HFFc6 (cell line): Measurements from ENCODE around the gene GASK1A. TPM values are rescaled to one million over a fixed set of nuclear protein-coding genes. Genes with fewer than 3 reads are reported as not detected.
"Not testable (repeated sequence)": the region's sequence is repeated elsewhere in the genome, so short reads cannot be mapped to it uniquely, and the experiment has no call there.

Experiments
- DNase-seq: peaks from one replicate; pipeline ENCODE4 v3.0.0-alpha.2; 2018
- H3K27ac Mint-ChIP-seq: 2 replicates; pipeline ENCODE4 v1.8.0; 2020; ENCODE audit warnings: mild to moderate bottlenecking, mixed read lengths
- H3K27me3 Mint-ChIP-seq: 2 replicates; pipeline ENCODE4 v1.8.0; 2021; ENCODE audit warnings: mild to moderate bottlenecking, moderate library complexity, mixed read lengths; ENCODE audit not compliant: insufficient read depth
- H3K36me3 Mint-ChIP-seq: 2 replicates; pipeline ENCODE4 v1.8.0; 2021; ENCODE audit warnings: low read depth, mixed read lengths
- H3K4me1 Mint-ChIP-seq: 2 replicates; pipeline ENCODE4 v1.8.0; 2020; ENCODE audit warnings: low read depth, mixed read lengths
- H3K4me3 Mint-ChIP-seq: 2 replicates; pipeline ENCODE4 v1.8.0; 2020; ENCODE audit warnings: mild to moderate bottlenecking, moderate library complexity, mixed read lengths
- H3K9me3 Mint-ChIP-seq: 2 replicates; pipeline ENCODE4 v1.8.0; 2020; ENCODE audit warnings: mild to moderate bottlenecking, mixed read lengths
- CTCF ChIP-seq: fragments of 200-600 bp; sonication (generic); IDR thresholded peaks from 2 replicates; pipeline ENCODE4 v1.5.0; 2021; ENCODE audit warnings: antibody characterized with exemption, mild to moderate bottlenecking
- total RNA-seq, 6 experiments: library from RNA; stranded (reverse); fragmentation: NEBNext Ultra II Directional; extraction: Animal tissue kit (Norgen Biotek cat#: 25700); gene quantifications; 2 replicates in 1 of 6; 3 replicates in 5 of 6; pipeline ENCODE4 v1.2.3, GENCODE V29; 2021

GASK1A gene
- total RNA-seq, 6 experiments from 2014 or later = not detected

- Mint-ChIP-seq H3K27me3 (peaks cover 8% of the 10 kb centered on the region; the same call in 1 of the 2 replicates), H3K9me3 (peaks cover 6% of the 10 kb centered on the region; the same call in 1 of the 2 replicates), H3K27ac (no peak overlapping the region), H3K4me3 (no peak overlapping the region), H3K4me1 (no peaks in the 10 kb centered on the region), H3K36me3 (no peaks in the 10 kb centered on the region; the same call in 1 of the 2 replicates)
- no peak for DNase-seq
- TF ChIP-seq CTCF = no peak
These were observed 64.7 kb downstream of the GASK1A start for GRCh38 chr3:43043793-43044192.

- H3K4me3 Mint-ChIP-seq, H3K27ac Mint-ChIP-seq, DNase-seq, H3K9me3 Mint-ChIP-seq, H3K36me3 Mint-ChIP-seq, H3K4me1 Mint-ChIP-seq, H3K27me3 Mint-ChIP-seq: not testable (repeated sequence)
These were observed 66.0 kb downstream of the GASK1A start for GRCh38 chr3:43045079-43045478.

- peaks cover 13% of the 10 kb centered on the region; the same call in 1 of the 2 replicates for H3K9me3 Mint-ChIP-seq
- no peak for TF ChIP-seq CTCF
These were observed 67.5 kb downstream of the GASK1A start for GRCh38 chr3:43046583-43046982.

GRCh38 chr3:43048470-43048869 lies 69.4 kb downstream of the GASK1A start:
- TF ChIP-seq CTCF = no peak
- Mint-ChIP-seq H3K9me3 (peaks cover 13% of the 10 kb centered on the region; the same call in 1 of the 2 replicates), H3K4me3 (no peak overlapping the region), H3K27ac (no peak overlapping the region), H3K36me3 (no peaks in the 10 kb centered on the region; the same call in 1 of the 2 replicates), H3K27me3 (peaks cover 16% of the 10 kb centered on the region), H3K4me1 (no peaks in the 10 kb centered on the region)
- no peak for DNase-seq

More at GRCh38 chr3:43046583-43046982, 67.5 kb downstream of the GASK1A start:
- H3K4me1 Mint-ChIP-seq = no peaks in the 10 kb centered on the region
- DNase-seq = no peak
- H3K36me3 Mint-ChIP-seq = no peaks in the 10 kb centered on the region; the same call in 1 of the 2 replicates
- H3K4me3 Mint-ChIP-seq = no peak overlapping the region
- H3K27ac Mint-ChIP-seq = no peak overlapping the region
- peaks cover 8% of the 10 kb centered on the region; the same call in 1 of the 2 replicates for H3K27me3 Mint-ChIP-seq

GRCh38 chr3:43053291-43053690 lies 74.2 kb downstream of the GASK1A start:
- Mint-ChIP-seq H3K4me3 (no peak overlapping the region), H3K36me3 (no peaks in the 10 kb centered on the region), H3K4me1 (no peaks in the 10 kb centered on the region), H3K27me3 (peaks cover 24% of the 10 kb centered on the region), H3K9me3 (peaks cover 8% of the 10 kb centered on the region; the same call in 1 of the 2 replicates), H3K27ac (no peak overlapping the region)
- no peak for TF ChIP-seq CTCF
- no peak for DNase-seq

GRCh38 chr3:43054754-43055153 lies 75.6 kb downstream of the GASK1A start:
- no peak for TF ChIP-seq CTCF
- H3K9me3 Mint-ChIP-seq = peaks cover 8% of the 10 kb centered on the region; the same call in 1 of the 2 replicates
- no peak for DNase-seq
- H3K4me1 Mint-ChIP-seq = no peaks in the 10 kb centered on the region
- no peak overlapping the region for H3K27ac Mint-ChIP-seq
- H3K4me3 Mint-ChIP-seq = no peak overlapping the region
- H3K27me3 Mint-ChIP-seq = peaks cover 24% of the 10 kb centered on the region
- no peaks in the 10 kb centered on the region for H3K36me3 Mint-ChIP-seq
